Mucosa of descending colon (tissue), 3 donors: Measurements from ENCODE around the gene TXLNB. TPM values are rescaled to one million over a fixed set of nuclear protein-coding genes. Genes with fewer than 3 reads are reported as not detected.

Experiments used
- ATAC-seq: fragments of 200-7000 bp; cut with Tn5 transposase; one replicate; pipeline ENCODE4 v1.9.1; 2020; ENCODE audit warnings: mild to moderate bottlenecking, moderate library complexity
- DNase-seq, 3 donors: peaks; one replicate each; pipeline ENCODE4 v3.0.0-alpha.2; 2020
- H3K36me3 ChIP-seq: fragments of 200-600 bp; one replicate; pipeline ENCODE4 v1.8.0; 2021; ENCODE audit warnings: low read depth, mild to moderate bottlenecking
- H3K4me1 ChIP-seq: fragments of 200-600 bp; one replicate; pipeline ENCODE4 v1.8.0; 2021; ENCODE audit warnings: low read depth, mild to moderate bottlenecking
- H3K4me3 ChIP-seq: fragments of 200-600 bp; one replicate; pipeline ENCODE4 v1.8.0; 2021; ENCODE audit warnings: mild to moderate bottlenecking
- H3K9me3 ChIP-seq: fragments of 200-600 bp; one replicate; pipeline ENCODE4 v1.8.0; 2021; ENCODE audit warnings: mild to moderate bottlenecking
- CTCF ChIP-seq: fragments of 200-600 bp; IDR thresholded peaks from one replicate; pipeline ENCODE4 v1.8.0; 2022; ENCODE audit warnings: antibody characterized with exemption, mild to moderate bottlenecking
- intact Hi-C, 2 donors: fragments of 100-400 bp; cut with DNase I in 1 of 2; cut with micrococcal nuclease in 1 of 2; formaldehyde crosslinking; loops; one replicate each; pipeline versions ENCODE4 v1.11.0 to v1.11.1; 2022; cut with DNase I, micrococcal nuclease
- total RNA-seq, 3 donors: library from RNA; stranded (reverse); fragmentation: NEBNext Ultra II Directional in 2 of 3; extraction: Animal tissue kit (Norgen Biotek cat#: 25700) in 2 of 3; gene quantifications; one replicate each; pipeline versions ENCODE4 v1.2.1 to v1.2.4, GENCODE V29; 2021 to 2023
- donor health status: DM: no; HTN: no; CAD: no; lungs with moderate emphysema.
- donor health status: DM: no; HTN: no; CAD: no.
- donor health status: DM: no; HTN: yes; CAD: no.

TXLNB gene
- total RNA-seq, 3 donors from 2014 or later: 0.29 to 0.89 (median 0.36) TPM

GRCh38 chr6:139257291-139257690 is 34.5 kb downstream of the TXLNB start:
- Histone ChIP-seq H3K9me3 (no peaks in the 10 kb centered on the region), H3K36me3 (no peaks in the 10 kb centered on the region), H3K4me1 (no peaks in the 10 kb centered on the region), H3K4me3 (no peak overlapping the region)
- intact Hi-C loops: no loop called here
- DNase-seq (no peak), ATAC-seq (no peak)
- TF ChIP-seq CTCF: no peak

- Histone ChIP-seq H3K36me3 (no peaks in the 10 kb centered on the region), H3K4me1 (no peaks in the 10 kb centered on the region), H3K9me3 (no peaks in the 10 kb centered on the region), H3K4me3 (no peak overlapping the region)
- DNase-seq (no peak), ATAC-seq (no peak)
- intact Hi-C loops: no loop called here
- no peak for TF ChIP-seq CTCF
These were observed 35.7 kb downstream of the TXLNB start for GRCh38 chr6:139256087-139256486.

GRCh38 chr6:139254196-139254595 is 37.6 kb downstream of the TXLNB start:
- Histone ChIP-seq H3K36me3 (no peaks in the 10 kb centered on the region), H3K4me3 (no peak overlapping the region), H3K4me1 (no peaks in the 10 kb centered on the region), H3K9me3 (no peaks in the 10 kb centered on the region)
- DNase-seq: no peak
- no peak for TF ChIP-seq CTCF
- intact Hi-C loops: no loop called here
- no peak for ATAC-seq

GRCh38 chr6:139253656-139254055 is 38.1 kb downstream of the TXLNB start:
- no peak for ATAC-seq
- Histone ChIP-seq H3K4me3 (no peak overlapping the region), H3K4me1 (no peaks in the 10 kb centered on the region), H3K36me3 (no peaks in the 10 kb centered on the region), H3K9me3 (no peaks in the 10 kb centered on the region)
- intact Hi-C loops: no loop called here
- DNase-seq: no peak
- TF ChIP-seq CTCF: no peak

- H3K36me3 ChIP-seq: no peaks in the 10 kb centered on the region
- no peak for TF ChIP-seq CTCF
- intact Hi-C loops: no loop called here
- ATAC-seq (no peak), DNase-seq (no peak)
- H3K4me3 ChIP-seq: no peak overlapping the region
- H3K9me3 ChIP-seq: no peaks in the 10 kb centered on the region
- H3K4me1 ChIP-seq: no peaks in the 10 kb centered on the region
These were observed 40.0 kb downstream of the TXLNB start for GRCh38 chr6:139251691-139252390.
